ENCODE data around the gene SLC35F3.
A peak's percentile ranks its signal among the peaks of the same experiment; 100 is the strongest.

SLC35F3 gene

DNA sequence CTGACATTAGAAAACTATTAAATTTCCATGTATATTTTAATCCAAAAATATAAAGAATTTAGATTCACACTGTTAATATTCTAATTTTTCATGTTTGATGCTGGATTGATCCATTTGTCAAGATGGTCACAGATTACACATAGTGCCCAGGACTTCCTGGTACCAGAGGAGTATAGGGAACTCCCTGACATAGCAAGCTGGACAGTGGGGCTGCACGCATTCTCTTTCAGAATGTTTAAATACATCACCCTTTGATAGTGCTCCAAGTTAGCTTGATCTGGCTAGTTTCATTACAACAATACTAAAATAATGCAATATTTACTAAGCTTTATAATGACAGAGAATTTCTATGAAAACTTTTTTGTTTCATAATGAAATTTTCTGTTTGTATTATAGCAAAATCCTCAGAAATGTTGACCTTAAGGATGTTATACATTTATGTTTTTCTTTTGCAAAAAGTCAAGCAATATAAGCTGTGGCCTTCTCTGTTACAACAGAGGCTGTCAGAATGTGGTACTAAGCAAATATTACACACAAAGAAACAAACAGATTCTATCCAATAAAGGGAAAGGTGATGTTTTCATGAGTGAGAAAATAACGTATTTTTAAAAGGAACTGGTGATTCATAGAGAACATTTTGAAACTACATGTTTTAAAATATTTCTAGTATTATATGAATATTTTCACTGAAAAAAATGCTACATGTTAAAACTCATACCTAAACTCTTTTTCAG, 84.7 kb downstream of the SLC35F3 start:
- no peaks in the 10 kb centered on the region for H3K36me3 Mint-ChIP-seq (ENCODE audit: low read depth)
- TF ChIP-seq, protein P1, sequence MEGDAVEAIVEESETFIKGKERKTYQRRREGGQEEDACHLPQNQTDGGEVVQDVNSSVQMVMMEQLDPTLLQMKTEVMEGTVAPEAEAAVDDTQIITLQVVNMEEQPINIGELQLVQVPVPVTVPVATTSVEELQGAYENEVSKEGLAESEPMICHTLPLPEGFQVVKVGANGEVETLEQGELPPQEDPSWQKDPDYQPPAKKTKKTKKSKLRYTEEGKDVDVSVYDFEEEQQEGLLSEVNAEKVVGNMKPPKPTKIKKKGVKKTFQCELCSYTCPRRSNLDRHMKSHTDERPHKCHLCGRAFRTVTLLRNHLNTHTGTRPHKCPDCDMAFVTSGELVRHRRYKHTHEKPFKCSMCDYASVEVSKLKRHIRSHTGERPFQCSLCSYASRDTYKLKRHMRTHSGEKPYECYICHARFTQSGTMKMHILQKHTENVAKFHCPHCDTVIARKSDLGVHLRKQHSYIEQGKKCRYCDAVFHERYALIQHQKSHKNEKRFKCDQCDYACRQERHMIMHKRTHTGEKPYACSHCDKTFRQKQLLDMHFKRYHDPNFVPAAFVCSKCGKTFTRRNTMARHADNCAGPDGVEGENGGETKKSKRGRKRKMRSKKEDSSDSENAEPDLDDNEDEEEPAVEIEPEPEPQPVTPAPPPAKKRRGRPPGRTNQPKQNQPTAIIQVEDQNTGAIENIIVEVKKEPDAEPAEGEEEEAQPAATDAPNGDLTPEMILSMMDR (IDR thresholded peaks at IDR 0.05; ENCODE audit: unreplicated experiment in 3 of 3), result no peak
- H3K27me3 Mint-ChIP-seq (ENCODE audit: low read depth), result peaks cover 14% of the 10 kb centered on the region
- H3K4me3 Mint-ChIP-seq, result no peak overlapping the region
- no peak overlapping the region for H3K27ac Mint-ChIP-seq
- H3K9me3 Mint-ChIP-seq, result no peaks in the 10 kb centered on the region
- H3K4me1 Mint-ChIP-seq, result no peaks in the 10 kb centered on the region

- H3K36me3 Mint-ChIP-seq (ENCODE audit: low read depth), result no peaks in the 10 kb centered on the region
- no peaks in the 10 kb centered on the region for H3K4me1 Mint-ChIP-seq
- peaks cover 14% of the 10 kb centered on the region for H3K27me3 Mint-ChIP-seq (ENCODE audit: low read depth)
- H3K27ac Mint-ChIP-seq, result no peak overlapping the region
- no peaks in the 10 kb centered on the region for H3K9me3 Mint-ChIP-seq
- H3K4me3 Mint-ChIP-seq, result no peak overlapping the region
- TF ChIP-seq, protein P1 (IDR thresholded peaks at IDR 0.05; ENCODE audit: unreplicated experiment in 3 of 3), result no peak
Measured at GRCh38 chr1:233990486-233990885, 86.0 kb downstream of the SLC35F3 start.

GRCh38 chr1:233993651-233994050, 89.2 kb downstream of the SLC35F3 start:
- TF ChIP-seq, protein P1 (IDR thresholded peaks at IDR 0.05; ENCODE audit: unreplicated experiment in 3 of 3), result no peak
- no peak overlapping the region for H3K27ac Mint-ChIP-seq
- peaks cover 12% of the 10 kb centered on the region for H3K27me3 Mint-ChIP-seq (ENCODE audit: low read depth)

DNA sequence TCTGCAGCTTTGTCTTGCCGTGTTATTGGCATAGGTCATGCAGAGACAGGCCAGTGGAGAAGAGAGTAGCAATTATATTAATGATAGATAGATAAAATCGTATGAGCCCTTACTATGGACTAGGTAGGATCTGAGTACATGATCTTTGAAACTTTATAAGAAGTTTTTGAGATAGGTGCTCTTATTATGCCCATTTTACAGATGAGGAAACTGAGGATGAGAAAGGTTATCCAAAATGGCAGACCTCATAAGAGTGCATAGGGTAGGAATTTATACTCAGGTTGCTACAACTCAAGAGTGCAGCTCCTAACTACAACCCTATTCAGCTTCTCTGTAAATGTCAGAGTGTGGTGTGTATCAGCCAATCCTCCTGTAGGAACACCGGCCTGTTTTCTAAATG, 89.6 kb downstream of the SLC35F3 start:
- TF ChIP-seq, protein P1 (IDR thresholded peaks at IDR 0.05; ENCODE audit: unreplicated experiment in 3 of 3), result no peak
- H3K27ac Mint-ChIP-seq, result no peak overlapping the region
- peaks cover 12% of the 10 kb centered on the region for H3K27me3 Mint-ChIP-seq (ENCODE audit: low read depth)
- no peak overlapping the region for H3K4me3 Mint-ChIP-seq
- peaks cover 9% of the 10 kb centered on the region for H3K4me1 Mint-ChIP-seq
- H3K9me3 Mint-ChIP-seq, result no peaks in the 10 kb centered on the region
- H3K36me3 Mint-ChIP-seq (ENCODE audit: low read depth), result no peaks in the 10 kb centered on the region

More at GRCh38 chr1:233993651-233994050, 89.2 kb downstream of the SLC35F3 start:
- H3K36me3 Mint-ChIP-seq (ENCODE audit: low read depth), result no peaks in the 10 kb centered on the region
- H3K4me3 Mint-ChIP-seq, result no peak overlapping the region
- H3K4me1 Mint-ChIP-seq, result peaks cover 5% of the 10 kb centered on the region
- no peaks in the 10 kb centered on the region for H3K9me3 Mint-ChIP-seq

DNA sequence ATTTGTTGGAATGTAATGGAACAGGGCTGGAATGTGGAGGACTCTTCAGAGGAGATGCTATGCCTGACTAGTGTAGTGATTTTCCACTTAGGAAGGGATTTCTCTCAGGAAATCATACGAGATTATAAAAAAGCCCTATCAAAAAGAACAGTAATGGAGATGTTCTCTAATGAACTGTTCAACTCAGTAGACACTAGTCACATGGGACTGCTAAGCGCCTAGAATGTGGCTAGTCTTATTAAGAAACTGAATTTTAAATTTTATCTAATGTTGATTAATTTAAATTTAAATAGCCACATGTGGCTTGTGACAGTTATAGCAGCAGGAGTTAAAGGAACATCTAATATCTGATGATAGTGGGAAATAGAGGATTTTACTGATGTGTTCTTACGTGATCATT, 94.0 kb downstream of the SLC35F3 start:
- no peak overlapping the region for H3K4me3 Mint-ChIP-seq
- H3K4me1 Mint-ChIP-seq, result peaks cover 17% of the 10 kb centered on the region
- H3K27ac Mint-ChIP-seq, result no peak overlapping the region
- H3K36me3 Mint-ChIP-seq (ENCODE audit: low read depth), result no peaks in the 10 kb centered on the region
- TF ChIP-seq, protein P1 (IDR thresholded peaks at IDR 0.05; ENCODE audit: unreplicated experiment in 3 of 3), result no peak
- H3K27me3 Mint-ChIP-seq (ENCODE audit: low read depth), result peaks cover 6% of the 10 kb centered on the region
- H3K9me3 Mint-ChIP-seq, result no peaks in the 10 kb centered on the region

DNA sequence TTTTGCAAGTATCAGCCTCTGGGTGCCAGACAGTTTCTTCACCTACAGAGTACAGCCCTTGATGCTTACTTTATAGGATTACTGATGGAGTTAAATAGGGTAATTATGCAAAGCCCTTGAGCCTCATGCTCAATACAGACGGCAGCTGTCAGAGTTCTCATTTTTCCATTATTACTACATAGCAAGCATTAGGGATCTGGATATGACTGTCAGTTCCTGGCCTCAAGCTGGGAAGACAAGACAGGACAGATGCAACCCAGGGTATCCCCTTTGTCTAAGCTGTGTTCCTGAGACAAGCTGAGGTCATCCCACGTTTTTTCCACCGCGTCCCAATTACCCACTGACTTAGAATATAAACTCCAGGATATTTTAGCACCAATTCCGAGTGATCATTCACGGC, 94.4 kb downstream of the SLC35F3 start:
- TF ChIP-seq, protein P1 (IDR thresholded peaks at IDR 0.05; ENCODE audit: unreplicated experiment in 3 of 3), result no peak
- H3K27ac Mint-ChIP-seq, result peak overlapping the region; percentile 34 to 83 (median 51)

More for the DNA sequence above, 94.4 kb downstream of the SLC35F3 start:
- H3K27me3 Mint-ChIP-seq (ENCODE audit: low read depth), result peaks cover 6% of the 10 kb centered on the region
- H3K4me3 Mint-ChIP-seq, result no peak overlapping the region
- H3K9me3 Mint-ChIP-seq, result no peaks in the 10 kb centered on the region
- H3K4me1 Mint-ChIP-seq, result peaks cover 17% of the 10 kb centered on the region
- H3K36me3 Mint-ChIP-seq (ENCODE audit: low read depth), result no peaks in the 10 kb centered on the region

Data from nephron (organoid).